GM18502 (cell line): Measurements from ENCODE around the gene DHRS7B.

Experiments
- ATAC-seq: cut with Tn5 transposase; IDR thresholded peaks from one replicate; pipeline ENCODE4 v1.9.1; 2021; ENCODE audit warnings: mild to moderate bottlenecking; ENCODE audit not compliant: unreplicated experiment, poor library complexity

Gene DHRS7B

DNA sequence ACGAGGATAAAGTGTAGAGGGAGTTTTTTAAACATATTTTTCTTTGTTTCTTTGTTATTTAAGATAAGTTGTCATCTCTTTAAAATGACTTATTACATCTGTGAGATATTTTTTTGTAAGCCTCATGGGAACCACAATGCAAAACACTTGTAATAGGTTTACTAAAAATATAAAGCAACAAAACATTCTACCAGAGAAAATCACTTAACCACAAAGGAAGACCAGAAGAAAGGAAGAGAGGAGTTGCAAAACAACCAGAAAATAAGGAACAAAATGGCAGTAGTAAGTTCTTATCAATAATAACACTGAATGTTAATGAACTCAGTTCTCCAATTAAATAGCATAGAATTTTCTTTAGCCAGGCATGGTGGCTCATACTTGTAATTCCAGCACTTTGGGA lies 22.9 kb downstream of the DHRS7B start:
- no peak for ATAC-seq

DNA sequence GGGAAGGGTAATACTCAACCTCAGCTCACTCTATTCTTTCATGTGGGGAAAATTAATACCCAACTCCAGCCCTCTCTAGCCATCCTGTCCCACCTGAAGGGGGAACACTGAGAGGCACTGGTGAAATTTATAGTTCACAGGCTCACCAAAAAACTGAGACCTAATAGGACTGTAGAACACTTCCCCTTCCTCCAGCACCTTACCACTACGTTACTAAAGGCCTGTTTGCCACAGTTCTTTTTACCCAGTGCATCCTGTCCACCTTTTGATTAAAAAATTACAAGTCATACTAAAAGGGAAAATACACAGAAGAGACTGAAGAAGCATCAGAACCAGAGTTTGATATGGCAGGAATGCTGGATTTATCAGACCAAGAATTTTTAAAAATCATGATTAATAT lies 26.0 kb downstream of the DHRS7B start:
- ATAC-seq = no peak

DNA sequence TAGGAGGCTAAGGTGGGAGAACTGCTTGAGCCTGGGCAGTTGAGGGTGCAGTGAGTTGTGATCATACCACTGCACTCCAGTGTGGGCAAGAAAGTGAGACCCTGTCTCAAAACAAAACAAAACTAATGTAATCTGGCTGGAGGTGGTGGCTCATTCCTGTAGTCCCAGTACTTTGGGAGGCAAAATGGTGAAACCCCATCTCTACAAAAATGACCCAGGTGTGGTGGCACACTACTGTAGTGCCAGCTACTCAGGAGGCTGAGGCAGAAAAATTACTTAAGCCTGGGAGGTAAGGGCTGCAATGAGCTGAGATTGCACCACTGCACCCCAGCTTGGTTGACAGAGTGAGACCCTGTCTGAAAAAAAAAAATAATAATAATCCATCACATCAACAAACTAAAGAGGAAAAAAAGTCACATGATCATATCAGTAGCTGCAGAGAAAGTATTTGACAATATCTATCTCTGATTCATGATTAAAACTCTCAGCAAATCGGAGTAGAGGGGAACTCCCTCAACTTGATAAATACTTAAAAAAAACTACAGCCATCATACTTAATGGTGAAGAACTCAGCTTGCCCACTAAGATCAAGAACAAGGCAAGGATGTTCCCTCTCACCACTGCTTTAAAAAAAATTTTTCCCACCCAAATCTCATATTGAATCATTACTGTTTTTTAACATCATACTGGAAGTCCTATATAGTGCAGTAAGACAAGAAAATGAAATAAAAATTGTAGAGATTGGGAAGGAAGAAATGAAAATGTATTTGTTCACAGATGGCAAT lies 31.0 kb downstream of the DHRS7B start:
- no peak for ATAC-seq

DNA sequence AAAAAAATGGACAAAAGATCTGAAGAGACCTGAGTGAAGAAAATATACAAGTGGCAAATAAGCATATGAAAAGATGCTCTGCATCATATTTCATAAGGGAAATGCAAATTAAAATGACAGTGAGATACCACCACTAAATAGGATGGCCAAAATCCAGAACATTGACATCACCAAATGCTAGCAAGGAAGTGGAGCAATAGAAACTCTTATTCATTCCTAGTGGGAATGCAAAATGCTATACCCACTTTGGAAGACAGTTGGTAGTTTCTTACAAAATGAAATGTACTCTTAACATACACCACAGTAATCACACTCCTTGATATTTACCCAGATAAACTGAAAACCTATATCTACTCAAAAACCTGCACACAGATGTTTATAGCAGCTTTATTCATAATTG lies 33.6 kb downstream of the DHRS7B start:
- no peak for ATAC-seq

DNA sequence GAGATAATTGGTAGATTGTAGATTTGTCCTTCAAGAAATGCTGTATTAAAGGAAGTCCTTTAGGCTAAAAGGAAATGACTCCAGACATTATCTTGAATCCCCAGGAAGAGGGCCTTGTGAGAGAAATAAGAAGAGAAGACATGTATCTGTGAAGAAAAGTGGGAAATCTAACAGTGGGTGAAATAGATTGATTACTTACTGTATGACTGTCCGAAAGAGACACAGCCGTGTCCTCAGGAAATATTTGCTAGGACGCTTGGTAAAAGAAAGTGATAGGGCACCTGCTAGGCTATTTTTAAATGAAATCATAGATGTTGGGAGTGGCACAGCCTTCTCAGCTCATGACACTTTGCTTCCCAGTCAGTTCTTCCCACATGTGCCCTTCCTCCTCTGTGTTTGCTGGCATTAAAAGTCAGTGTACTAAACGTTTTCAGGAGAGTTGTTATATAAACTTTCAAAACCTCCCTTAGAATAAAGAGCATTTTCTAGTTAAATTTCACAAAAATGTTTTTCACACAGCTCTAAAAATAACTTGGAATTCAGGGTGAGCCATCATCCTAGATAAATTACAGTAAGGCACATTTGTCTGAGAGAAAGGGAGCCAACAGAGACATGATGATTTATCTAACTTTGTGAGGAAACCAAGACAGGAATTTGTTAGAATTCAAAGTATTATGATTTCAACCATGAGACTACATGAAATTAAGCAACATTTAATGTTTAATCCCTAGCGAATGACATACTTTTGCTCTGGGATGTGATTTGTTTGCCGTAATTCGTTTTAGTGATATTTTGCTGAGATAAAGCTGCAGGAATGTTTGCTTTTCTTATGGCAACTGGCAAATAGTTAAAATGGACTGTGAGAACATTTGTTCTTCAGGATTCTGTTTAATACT lies 35.0 kb downstream of the DHRS7B start:
- ATAC-seq = no peak

DNA sequence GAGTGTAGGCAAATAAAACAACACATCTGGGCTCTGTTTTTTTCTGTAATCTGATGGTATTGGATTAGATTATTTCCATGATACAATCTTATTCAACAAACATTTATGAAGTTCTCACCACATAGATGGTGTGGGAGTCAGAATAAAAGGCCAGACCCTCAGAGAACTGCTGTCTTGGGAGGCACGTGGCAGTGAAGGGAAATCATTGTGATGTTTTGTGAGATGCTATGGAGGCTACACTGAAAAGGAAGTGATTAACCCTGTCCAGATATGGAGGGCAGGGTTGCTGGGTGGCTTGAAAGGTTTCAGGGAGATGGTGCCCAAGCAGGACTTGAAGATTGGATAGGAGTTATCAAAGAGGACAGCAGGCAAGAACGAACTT lies 35.6 kb downstream of the DHRS7B start:
- ATAC-seq = no peak

DNA sequence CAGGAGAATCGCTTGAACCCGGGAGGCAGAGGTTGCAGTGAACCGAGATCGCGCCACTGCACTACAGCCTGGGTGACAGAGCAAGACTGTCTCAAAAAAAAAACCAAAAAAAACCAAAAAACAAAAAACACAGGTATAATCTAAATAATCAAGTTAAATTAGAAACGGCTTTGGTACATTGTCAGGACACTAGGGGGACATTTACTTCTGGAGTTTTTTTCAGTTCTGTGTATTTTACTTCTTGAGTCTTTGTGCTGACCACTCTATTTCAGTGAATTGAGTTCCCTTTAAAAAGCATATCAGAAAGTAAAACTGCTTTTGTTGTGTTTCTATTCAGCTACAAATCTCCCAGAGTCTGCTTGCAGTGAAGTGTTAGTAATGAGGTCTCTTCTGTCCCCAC lies 36.3 kb downstream of the DHRS7B start:
- no peak for ATAC-seq

DNA sequence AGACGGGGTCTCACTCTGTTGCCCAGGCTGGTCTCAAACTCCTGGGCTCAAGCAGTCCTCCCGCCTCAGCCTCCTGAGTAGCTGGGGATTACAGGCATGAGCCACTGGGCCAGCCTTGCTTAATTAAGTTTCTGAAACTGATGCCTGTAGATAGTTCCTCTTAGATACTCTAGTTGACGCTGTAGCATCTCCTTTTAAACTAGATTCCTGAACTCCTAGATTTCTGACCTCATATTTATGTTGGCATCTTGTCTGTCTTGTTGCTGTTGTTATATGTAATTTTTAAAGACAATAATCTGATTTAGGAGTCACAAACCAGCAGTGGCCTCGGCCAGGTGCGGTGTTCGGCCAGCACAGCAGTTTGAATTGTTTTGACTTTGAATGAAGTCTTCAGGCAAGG lies 37.5 kb downstream of the DHRS7B start:
- ATAC-seq = no peak

DNA sequence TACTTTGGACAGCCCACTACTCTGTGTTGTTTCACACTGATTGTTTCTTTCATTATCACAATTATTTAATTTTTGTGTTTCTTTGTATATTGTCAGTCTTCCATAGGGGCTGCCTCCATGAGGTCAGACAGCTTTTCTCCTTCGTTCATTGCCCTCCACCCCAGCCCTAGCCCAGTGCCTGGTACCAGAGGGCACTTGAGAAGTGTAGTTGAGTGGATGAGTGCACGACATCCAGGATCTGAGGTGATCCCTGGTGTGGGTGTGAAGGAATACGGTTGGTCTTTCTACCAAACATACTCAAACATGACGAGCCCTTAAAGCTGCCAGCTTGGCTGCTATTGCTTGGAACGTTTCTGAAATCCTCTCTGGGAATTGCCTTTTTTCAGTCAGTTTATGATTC lies 37.9 kb downstream of the DHRS7B start:
- ATAC-seq = no peak

DNA sequence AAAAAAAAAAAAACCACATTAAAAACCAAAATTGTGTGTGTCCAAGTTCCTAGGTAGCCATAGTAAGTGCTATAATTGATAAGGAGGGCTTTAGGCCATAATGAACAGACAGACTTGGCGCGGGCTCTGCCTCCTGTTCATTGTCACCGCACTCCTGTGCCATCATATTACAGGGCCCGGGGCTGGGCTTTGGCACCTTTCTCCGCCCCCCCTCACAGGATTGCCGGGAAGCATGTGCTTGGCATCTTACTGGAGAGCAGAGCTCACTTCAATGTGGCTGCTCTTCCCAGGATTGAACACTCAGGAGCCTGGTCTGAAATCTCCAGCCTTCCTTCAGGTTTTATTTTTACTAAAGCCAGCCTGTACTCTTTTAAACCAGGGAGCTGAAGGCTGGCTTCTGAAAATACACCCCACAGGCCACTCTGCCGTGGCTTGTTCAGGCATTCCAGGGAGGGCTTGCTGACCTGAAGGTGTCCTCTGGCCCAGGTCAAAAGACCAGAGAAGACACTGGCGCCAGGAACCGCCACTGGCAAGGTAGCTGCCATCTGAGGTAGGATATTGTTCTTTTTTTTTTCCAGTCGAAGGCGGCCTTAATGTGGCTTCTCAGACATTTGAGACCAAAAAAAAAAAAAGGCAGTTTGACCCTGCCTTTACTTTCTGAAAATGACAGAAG lies 39.3 kb downstream of the DHRS7B start:
- no peak for ATAC-seq

DNA sequence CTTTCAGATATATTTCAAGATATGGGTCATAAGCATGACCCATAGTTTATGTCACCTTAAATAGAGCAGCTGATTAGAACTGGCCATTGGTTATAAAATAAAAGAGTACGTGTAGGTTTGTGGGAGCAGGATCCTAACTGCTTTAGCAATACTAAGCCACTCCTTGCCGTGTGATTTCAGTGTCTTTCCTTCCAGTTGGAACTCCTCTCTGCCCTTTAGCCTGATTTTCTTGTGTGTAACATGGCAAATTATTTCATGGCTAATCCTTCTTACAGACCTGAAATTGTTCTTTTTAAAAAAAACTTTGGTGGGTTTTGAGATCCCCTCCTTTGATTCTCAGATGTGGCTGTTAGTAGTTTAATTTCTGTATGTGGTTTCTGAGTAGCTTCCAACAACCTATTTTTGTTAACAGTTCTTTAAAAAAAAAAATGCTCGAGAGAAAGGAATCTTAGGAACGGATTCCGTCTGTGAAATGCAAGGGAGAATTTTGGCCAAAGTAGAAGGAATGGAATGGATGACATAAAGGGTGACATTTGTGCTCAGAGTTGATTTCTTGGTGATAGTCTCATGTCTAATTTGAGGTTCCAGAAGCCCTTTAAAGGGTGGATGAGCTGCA lies 39.9 kb downstream of the DHRS7B start:
- no peak for ATAC-seq

DNA sequence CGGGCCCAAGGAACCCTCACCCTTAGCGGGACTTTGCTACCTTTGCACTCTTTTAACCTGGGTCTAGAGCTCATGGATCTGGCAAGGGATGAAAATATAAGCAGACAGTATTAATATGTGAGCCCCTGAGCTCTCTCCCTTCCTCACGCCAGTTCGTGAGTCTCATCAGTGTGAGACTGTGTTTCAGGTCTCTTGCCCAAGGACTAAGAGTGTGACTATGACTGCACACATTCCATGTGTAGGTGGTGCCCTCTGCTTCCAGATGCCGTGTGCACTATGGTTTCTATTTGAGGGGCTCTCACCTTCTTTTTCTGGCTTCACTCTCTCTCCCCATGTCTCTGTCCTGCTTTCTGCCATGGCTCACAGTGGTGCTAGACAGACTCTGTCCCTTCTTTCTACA lies 40.5 kb downstream of the DHRS7B start:
- no peak for ATAC-seq

DNA sequence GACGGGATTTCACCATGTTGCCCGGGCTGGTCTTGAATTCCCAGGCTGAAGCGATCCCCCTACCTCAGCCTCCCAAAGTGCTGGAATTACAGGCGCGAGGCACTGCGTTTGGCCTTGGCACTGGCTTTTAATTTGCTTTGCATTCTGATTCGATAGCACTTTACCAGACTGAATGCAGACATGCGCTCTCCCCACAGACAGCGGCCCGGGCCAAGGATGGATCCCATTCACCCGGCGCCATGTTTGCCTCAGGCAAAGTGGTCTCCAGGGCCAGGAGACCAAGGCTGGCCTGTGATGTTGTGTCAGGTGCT lies 41.7 kb downstream of the DHRS7B start:
- no peak for ATAC-seq

DNA sequence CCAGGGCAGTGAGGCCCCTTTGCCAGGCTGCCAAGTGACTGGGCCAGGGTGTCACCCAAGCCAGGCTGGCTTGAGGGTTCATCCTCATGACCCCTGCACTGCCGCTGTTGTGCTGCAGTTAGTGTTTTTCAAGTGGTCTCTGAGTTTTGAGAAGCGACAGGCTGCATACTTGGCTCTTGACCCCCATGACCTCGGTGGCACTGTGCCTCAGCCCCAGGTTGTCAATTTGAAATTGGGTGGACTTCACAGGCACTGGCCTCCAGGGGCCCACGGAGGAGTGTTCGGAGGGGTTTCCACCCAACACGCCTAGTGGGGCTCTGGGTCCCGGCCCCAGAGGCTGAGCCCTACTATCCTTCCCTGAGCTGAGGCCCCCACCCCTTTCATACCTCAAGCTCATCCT lies 42.7 kb downstream of the DHRS7B start:
- no peak for ATAC-seq

DNA sequence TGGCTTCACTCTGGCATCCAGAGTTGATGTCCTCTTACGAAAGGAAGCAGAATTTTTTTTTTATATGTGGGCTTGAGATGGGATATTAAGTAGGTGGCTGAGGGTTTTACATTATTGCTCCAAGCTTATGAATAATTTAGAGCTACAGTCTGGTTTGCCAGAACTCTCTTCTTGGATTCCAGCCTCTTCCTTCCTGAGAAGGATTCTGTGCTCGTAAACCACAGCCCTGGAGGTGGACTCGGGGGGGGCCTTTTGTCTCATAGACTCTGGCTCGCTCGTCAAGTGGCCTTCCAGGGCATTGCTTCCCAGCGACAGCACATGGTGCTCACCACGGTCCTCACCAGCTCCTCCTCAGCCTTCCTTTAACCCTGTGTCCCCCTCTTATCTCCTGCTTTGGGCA lies 44.0 kb downstream of the DHRS7B start:
- no peak for ATAC-seq

DNA sequence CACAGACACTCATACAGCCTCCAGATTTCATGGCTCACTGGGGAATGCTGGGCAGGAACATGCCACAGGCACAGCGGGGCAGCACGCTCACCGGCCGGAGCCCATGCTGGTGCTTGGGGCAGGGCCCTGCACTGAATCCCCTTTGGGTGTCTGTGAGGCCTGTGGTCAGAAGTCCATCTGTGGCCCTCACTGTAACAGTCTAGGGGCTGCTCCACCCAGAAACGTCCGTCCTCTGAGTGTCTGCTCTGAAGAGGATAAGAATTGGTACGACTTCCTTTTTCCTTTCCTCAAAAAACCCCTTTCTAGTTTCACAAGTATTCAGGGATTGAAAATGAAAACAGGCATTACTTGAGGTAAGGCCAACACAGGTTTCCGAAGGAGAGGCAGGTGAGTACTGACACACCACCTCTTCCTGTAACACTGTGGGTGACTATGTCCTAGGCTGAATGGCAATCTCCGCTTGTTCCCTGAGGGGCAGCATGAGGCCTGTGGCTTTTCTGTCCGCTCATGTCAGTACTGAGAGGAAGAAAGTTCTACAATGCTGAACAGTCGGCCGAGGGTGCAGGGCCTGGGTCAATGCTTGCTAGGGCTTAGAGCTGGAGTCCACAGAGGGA lies 44.7 kb downstream of the DHRS7B start:
- ATAC-seq = peak; percentile 89

DNA sequence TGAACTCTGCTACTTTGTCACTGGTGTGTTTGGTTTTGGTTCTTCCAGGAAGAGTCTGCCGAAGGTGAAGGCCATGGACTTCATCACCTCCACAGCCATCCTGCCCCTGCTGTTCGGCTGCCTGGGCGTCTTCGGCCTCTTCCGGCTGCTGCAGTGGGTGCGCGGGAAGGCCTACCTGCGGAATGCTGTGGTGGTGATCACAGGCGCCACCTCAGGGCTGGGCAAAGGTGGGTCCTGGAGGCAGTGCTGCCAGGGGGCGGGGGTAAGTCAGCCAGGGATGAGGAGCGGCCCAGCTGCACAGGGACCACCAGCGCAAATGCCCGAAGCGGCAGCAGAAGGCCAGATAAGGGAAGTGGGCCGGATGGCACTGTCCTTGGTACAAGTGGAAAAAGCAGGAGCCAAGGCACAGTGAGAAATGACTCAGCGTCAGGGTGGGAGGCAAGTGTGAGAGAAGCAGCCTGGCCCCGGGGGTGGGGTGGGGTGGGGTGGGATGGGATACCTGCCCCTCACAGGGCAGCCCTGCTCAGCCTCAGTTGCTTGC lies 45.3 kb downstream of the DHRS7B start:
- no peak for ATAC-seq

DNA sequence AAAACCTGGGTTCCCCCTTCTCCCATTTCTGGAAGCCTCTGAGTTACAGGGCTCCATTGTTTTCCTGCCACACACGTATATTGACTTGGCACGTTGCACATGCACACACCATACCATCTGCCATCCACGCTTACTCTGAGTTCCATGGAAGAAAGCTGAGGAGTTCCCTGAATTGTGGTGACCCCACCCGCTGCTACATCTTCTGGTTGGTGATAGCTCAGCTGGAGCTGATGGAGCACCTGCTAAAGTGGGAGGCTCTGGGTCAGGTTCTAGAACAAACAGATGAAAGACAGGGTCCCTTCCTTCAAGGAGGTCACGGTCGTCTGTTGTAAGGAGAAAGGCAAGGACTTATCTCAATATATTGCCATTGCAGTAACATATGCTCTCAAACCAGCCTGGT lies 46.1 kb downstream of the DHRS7B start:
- no peak for ATAC-seq

DNA sequence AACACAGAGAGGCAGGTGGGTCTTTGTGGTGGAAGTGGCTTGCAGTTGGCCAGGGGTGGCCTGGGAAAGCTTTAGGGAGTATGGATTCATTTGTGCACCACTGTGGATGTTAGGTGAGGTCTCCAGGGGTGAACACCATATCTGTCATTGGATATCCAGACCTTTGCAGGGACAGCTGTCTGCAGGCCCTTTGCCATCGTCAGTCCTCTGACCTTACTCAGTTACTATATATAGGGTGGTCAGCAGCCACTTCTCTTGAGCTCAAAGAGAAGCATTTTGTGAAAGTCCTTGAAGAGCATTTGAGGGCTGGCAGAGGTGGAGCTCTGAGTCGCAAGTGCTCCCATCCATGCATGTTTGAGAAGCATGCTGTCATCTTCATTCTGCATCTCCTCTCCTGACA lies 46.8 kb downstream of the DHRS7B start:
- no peak for ATAC-seq

DNA sequence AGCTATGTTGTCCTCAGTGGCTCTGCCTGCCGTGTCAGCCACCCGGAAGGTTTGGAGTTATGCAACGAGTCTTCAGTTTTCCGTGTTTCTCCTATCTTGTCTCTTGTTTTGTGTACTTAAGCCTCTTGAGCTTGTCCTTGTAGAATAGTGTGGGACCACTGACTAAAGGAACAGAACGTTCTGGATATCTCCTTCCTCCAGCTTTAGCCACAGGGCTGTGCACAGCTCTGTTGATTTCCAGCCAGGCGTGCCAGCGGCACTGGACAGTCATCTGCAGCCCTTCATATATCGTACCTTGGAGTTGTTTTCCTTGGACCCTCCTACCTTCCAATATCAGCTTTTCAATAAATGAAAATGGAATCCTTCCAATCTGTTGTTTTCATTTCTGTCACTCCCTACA lies 47.4 kb downstream of the DHRS7B start:
- ATAC-seq = no peak
